T-helper 17 cell (primary cell): ENCODE measurements around the gene ATP11B. TPM values are rescaled to one million over a fixed set of nuclear protein-coding genes. Genes with fewer than 3 reads are reported as not detected.

Experiments used
- ATAC-seq: fragments of 150-1000 bp; cut with Tn5 transposase; 2 replicates; pipeline ENCODE4 v1.10.0; 2021; ENCODE audit warnings: mild to moderate bottlenecking, moderate library complexity
- DNase-seq, 3 donors: peaks; one replicate each; pipeline versions ENCODE4 v3.0.0 to v3.0.0-alpha.2; 2020 to 2021
- H3K9me3 ChIP-seq: one replicate; pipeline ENCODE4 v1.7.0; 2013; ENCODE audit warnings: low read length, mild to moderate bottlenecking; ENCODE audit not compliant: control insufficient read depth, poor library complexity, severe bottlenecking
- H3K27ac Mint-ChIP-seq: one replicate; pipeline ENCODE4 v1.8.0; 2022; ENCODE audit warnings: mild to moderate bottlenecking, moderate library complexity, mixed read lengths
- H3K27me3 Mint-ChIP-seq: one replicate; pipeline ENCODE4 v1.8.0; 2022; ENCODE audit warnings: mixed read lengths
- H3K36me3 Mint-ChIP-seq: one replicate; pipeline ENCODE4 v1.8.0; 2022; ENCODE audit warnings: low read depth, mixed read lengths
- H3K4me1 Mint-ChIP-seq: one replicate; pipeline ENCODE4 v1.8.0; 2022; ENCODE audit warnings: mild to moderate bottlenecking, mixed read lengths
- H3K4me3 Mint-ChIP-seq: one replicate; pipeline ENCODE4 v1.8.0; 2022; ENCODE audit warnings: mild to moderate bottlenecking, moderate library complexity, mixed read lengths
- total RNA-seq, 4 donors: library from RNA in 2 of 4; stranded (reverse) in 2 of 4; gene quantifications; one replicate each; pipeline ENCODE4 v1.2.3 and lab custom pipeline; 2022 to 2026

The ATP11B gene
- total RNA-seq, 2 donors from 2014 or later: 121 to 145 TPM

DNA sequence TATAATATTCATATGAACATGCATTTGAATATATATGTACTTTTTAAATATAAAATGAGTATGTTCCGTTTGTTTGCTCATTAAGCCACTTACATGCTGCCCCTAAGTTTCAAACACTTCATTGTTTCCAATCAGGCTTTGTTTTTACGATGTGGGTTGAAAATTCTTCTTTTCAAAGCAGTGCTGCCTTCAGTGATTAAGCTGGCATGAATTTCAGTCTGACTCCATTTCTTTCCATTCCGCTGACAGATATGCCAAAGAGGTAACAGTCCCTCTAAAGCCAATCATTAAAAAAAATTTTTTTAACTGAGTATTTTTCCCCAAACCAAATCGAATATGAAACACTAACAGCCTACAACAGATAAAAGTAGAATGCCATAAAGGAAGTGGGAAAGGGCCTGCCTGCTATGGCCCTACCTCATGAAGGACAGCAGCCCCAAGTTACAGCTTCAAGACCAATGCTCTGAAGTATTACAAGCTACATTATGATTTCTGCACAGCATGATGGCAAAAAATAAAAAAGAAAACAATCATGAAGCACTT lies 147.0 kb downstream of the ATP11B start:
- Mint-ChIP-seq H3K4me1 (peaks cover 17% of the 10 kb centered on the region), H3K27me3 (no peaks in the 10 kb centered on the region), H3K36me3 (no peaks in the 10 kb centered on the region), H3K27ac (no peak overlapping the region), H3K4me3 (no peak overlapping the region)
- DNase-seq (no peak), ATAC-seq (no peak)
- H3K9me3 ChIP-seq: no peaks in the 10 kb centered on the region

- no peaks in the 10 kb centered on the region for H3K9me3 ChIP-seq
- no peak overlapping the region for H3K4me3 Mint-ChIP-seq
- H3K27ac Mint-ChIP-seq: no peak overlapping the region
- no peaks in the 10 kb centered on the region for H3K27me3 Mint-ChIP-seq
- ATAC-seq: no peak
- peaks cover 14% of the 10 kb centered on the region for H3K4me1 Mint-ChIP-seq
- peaks cover 3% of the 10 kb centered on the region for H3K36me3 Mint-ChIP-seq
- DNase-seq: no peak
Observed at GRCh38 chr3:182941719-182942118, 148.4 kb downstream of the ATP11B start.

DNA sequence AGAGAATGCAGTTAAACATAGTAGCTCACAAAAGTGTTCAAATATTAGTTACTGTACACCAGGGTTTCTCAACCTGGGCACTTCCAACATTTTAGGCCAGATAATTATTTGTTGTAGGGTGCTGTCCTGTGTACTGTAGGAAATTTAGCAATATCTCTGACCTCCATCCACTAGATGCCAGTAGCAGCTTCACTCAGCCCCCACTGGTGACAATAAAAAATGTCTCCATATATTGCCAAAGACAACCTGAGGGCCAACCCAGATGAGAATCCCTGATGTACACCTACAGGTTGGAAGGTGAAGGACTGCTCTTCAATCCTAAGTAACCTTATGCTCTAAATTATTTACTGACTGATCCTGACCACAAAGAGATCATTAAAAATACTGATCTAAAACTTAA lies 154.6 kb downstream of the ATP11B start:
- Mint-ChIP-seq H3K36me3 (peaks cover 14% of the 10 kb centered on the region), H3K4me1 (peaks cover 9% of the 10 kb centered on the region), H3K27me3 (no peaks in the 10 kb centered on the region), H3K4me3 (no peak overlapping the region), H3K27ac (no peak overlapping the region)
- DNase-seq: no peak
- ATAC-seq: peak; percentile 48
- H3K9me3 ChIP-seq: no peaks in the 10 kb centered on the region

- no peaks in the 10 kb centered on the region for H3K9me3 ChIP-seq
- no peak overlapping the region for H3K27ac Mint-ChIP-seq
- no peak for DNase-seq
Observed at GRCh38 chr3:182948305-182948704, 155.0 kb downstream of the ATP11B start.

GRCh38 chr3:182949688-182950087 lies 156.4 kb downstream of the ATP11B start:
- no peak for DNase-seq
- ATAC-seq: no peak
- H3K9me3 ChIP-seq: no peaks in the 10 kb centered on the region
- Mint-ChIP-seq H3K27me3 (no peaks in the 10 kb centered on the region), H3K4me3 (no peak overlapping the region), H3K36me3 (peaks cover 14% of the 10 kb centered on the region), H3K4me1 (peaks cover 9% of the 10 kb centered on the region), H3K27ac (no peak overlapping the region)

More at GRCh38 chr3:182948305-182948704, 155.0 kb downstream of the ATP11B start:
- H3K27me3 Mint-ChIP-seq: no peaks in the 10 kb centered on the region
- ATAC-seq: no peak
- peaks cover 14% of the 10 kb centered on the region for H3K36me3 Mint-ChIP-seq
- H3K4me1 Mint-ChIP-seq: peaks cover 9% of the 10 kb centered on the region
- H3K4me3 Mint-ChIP-seq: no peak overlapping the region

GRCh38 chr3:182954553-182955235 lies 161.4 kb downstream of the ATP11B start:
- no peaks in the 10 kb centered on the region for H3K27me3 Mint-ChIP-seq
- peaks cover 11% of the 10 kb centered on the region for H3K36me3 Mint-ChIP-seq
- H3K27ac Mint-ChIP-seq: peak overlapping the region; percentile 79
- DNase-seq (no peak), ATAC-seq (no peak)
- H3K4me3 Mint-ChIP-seq: no peak overlapping the region
- H3K9me3 ChIP-seq: no peaks in the 10 kb centered on the region
- peaks cover 12% of the 10 kb centered on the region for H3K4me1 Mint-ChIP-seq

DNA sequence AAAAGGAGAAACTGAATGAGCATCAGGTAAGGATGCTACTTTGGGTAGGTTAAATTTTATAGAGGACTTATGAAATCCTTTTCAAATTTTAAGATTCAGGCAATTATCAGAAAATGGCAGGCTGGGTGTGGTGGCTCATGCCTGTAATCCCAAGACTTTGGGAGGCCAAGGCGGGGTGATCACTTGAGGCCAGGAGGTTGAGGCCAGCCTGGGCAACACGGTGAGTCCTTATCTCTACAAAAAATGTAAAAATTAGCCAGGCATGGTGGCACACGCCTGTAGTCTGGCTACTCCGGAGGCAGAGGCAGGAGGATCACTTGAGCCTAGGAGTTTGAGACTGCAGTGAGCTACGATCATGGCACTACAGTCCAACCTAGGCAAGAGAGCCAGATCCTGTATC lies 163.9 kb downstream of the ATP11B start:
- Mint-ChIP-seq H3K36me3 (peaks cover 7% of the 10 kb centered on the region), H3K4me3 (no peak overlapping the region), H3K27ac (no peak overlapping the region)

GRCh38 chr3:182957676-182958266 lies 164.5 kb downstream of the ATP11B start:
- no peaks in the 10 kb centered on the region for H3K9me3 ChIP-seq
- Mint-ChIP-seq H3K27me3 (no peaks in the 10 kb centered on the region), H3K36me3 (peaks cover 8% of the 10 kb centered on the region), H3K4me1 (peaks cover 6% of the 10 kb centered on the region), H3K27ac (no peak overlapping the region), H3K4me3 (no peak overlapping the region)
- DNase-seq (no peak), ATAC-seq (no peak)

More for the DNA sequence above, 163.9 kb downstream of the ATP11B start:
- no peaks in the 10 kb centered on the region for H3K9me3 ChIP-seq
- H3K27me3 Mint-ChIP-seq: no peaks in the 10 kb centered on the region
- ATAC-seq (no peak), DNase-seq (no peak)
- peaks cover 6% of the 10 kb centered on the region for H3K4me1 Mint-ChIP-seq

DNA sequence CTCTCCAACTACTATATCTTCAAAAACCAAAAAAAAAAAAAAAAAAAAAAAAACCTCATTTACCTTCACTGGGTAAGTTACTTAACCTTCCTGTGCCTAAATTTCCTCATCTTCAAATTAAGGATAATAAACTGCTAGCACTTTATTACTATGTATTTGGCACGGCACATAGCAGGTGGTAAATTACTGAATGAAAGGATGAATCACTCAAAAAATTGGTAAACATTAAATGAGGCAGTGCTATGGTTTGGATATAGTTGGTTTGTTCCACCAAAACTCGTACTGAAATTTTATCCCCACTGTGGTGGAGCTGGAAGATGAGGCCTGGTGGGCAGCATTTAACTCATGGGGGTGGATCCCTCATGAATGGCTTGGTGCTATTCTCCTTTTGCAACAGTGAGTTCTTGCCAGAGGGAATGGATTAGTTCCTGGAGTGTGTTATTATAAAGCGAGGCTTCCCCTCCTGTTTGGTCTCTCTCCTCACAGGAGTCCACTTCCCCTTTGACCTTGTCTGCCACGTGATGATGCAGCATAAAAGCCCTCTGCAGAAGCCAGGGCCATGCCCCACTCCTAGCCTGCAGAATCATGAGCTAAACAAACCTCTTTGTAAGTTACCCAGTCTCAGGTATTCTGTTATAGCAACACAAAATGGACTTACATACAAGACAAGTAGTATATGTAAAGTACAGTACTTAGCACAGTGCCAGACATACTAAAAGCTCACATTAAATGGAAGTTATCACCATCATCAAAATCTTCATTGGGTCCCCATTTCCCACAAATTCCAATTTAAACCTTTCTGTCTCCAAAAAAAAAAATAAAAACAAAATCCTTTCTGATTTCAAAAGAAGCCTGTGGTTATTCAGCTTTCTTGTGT lies 166.4 kb downstream of the ATP11B start:
- peaks cover 6% of the 10 kb centered on the region for H3K4me1 Mint-ChIP-seq
- H3K27me3 Mint-ChIP-seq: no peaks in the 10 kb centered on the region
- no peak overlapping the region for H3K4me3 Mint-ChIP-seq
- DNase-seq (no peak), ATAC-seq (no peak)
- peaks cover 8% of the 10 kb centered on the region for H3K36me3 Mint-ChIP-seq
- H3K9me3 ChIP-seq: no peaks in the 10 kb centered on the region
- H3K27ac Mint-ChIP-seq: peak overlapping the region; percentile 84

- Mint-ChIP-seq H3K4me1 (peaks cover 16% of the 10 kb centered on the region), H3K27me3 (no peaks in the 10 kb centered on the region), H3K36me3 (peaks cover 6% of the 10 kb centered on the region), H3K27ac (no peak overlapping the region), H3K4me3 (no peak overlapping the region)
- no peaks in the 10 kb centered on the region for H3K9me3 ChIP-seq
- ATAC-seq (no peak), DNase-seq (no peak)
Observed at GRCh38 chr3:182962166-182962565, 168.9 kb downstream of the ATP11B start.

- Mint-ChIP-seq H3K4me3 (no peak overlapping the region), H3K4me1 (peaks cover 26% of the 10 kb centered on the region), H3K27me3 (no peaks in the 10 kb centered on the region), H3K36me3 (peaks cover 6% of the 10 kb centered on the region), H3K27ac (no peak overlapping the region)
- H3K9me3 ChIP-seq: no peaks in the 10 kb centered on the region
- ATAC-seq (no peak), DNase-seq (no peak)
Observed at GRCh38 chr3:182964179-182964578, 170.9 kb downstream of the ATP11B start.

DNA sequence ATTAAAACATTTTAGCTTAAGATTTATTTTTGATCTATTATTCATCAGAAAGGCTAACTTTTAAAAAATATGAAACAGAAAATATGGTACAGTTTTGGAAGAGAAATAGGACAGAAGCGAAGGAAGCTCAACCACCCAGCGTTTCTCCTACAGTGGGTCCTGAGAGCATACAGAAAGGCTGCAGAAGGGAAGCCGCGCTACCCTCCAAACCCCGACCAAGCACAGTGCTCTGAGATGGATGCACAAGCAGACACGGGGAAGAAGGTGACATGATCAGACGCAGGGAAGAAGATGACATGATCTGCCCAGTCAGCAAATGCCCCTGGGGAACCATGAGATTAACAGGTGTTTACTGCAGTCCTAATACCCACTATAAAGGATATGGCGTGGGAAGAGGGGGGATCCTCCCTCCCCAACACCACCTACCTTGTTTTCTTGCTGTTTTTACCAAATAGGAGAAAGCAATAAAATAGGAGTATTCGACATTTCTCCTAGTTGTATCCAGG lies 172.6 kb downstream of the ATP11B start:
- no peak for ATAC-seq
- Mint-ChIP-seq H3K27ac (peak overlapping the region; percentile 91), H3K4me3 (no peak overlapping the region), H3K27me3 (no peaks in the 10 kb centered on the region), H3K4me1 (peaks cover 29% of the 10 kb centered on the region), H3K36me3 (peaks cover 2% of the 10 kb centered on the region)
- H3K9me3 ChIP-seq: no peaks in the 10 kb centered on the region
- no peak for DNase-seq
